Adipocyte (in vitro differentiated cells): Measurements from ENCODE around the gene TBL1X.

ENCODE experiments used
- DNase-seq: peaks from one replicate; pipeline ENCODE4 v3.0.0-alpha.2; 2015; ENCODE audit warnings: low read depth
- H3K27me3 ChIP-seq: replicated peaks from 2 replicates; pipeline ENCODE4 v1.7.0; 2013; ENCODE audit warnings: mild to moderate bottlenecking, low read length, moderate library complexity; ENCODE audit not compliant: control insufficient read depth, insufficient read depth
- H3K36me3 ChIP-seq: 2 replicates; pipeline ENCODE4 v1.7.0; 2013; ENCODE audit warnings: low read length, mild to moderate bottlenecking, moderate library complexity; ENCODE audit not compliant: control insufficient read depth, insufficient read depth, severe bottlenecking
- H3K4me1 ChIP-seq: 2 replicates; pipeline ENCODE4 v1.7.0; 2013; ENCODE audit warnings: mild to moderate bottlenecking, low read length, moderate library complexity; ENCODE audit not compliant: control insufficient read depth, insufficient read depth
- H3K4me3 ChIP-seq: 2 replicates; pipeline ENCODE4 v1.7.0; 2013; ENCODE audit warnings: mild to moderate bottlenecking, low read length, moderate library complexity
- H3K9ac ChIP-seq: 2 replicates; pipeline ENCODE4 v1.7.0; 2013; ENCODE audit warnings: mild to moderate bottlenecking, low read length, moderate library complexity
- H3K9me3 ChIP-seq: 2 replicates; pipeline ENCODE4 v1.7.0; 2013; ENCODE audit warnings: mild to moderate bottlenecking, low read length, moderate library complexity; ENCODE audit not compliant: control insufficient read depth

The TBL1X gene

DNA sequence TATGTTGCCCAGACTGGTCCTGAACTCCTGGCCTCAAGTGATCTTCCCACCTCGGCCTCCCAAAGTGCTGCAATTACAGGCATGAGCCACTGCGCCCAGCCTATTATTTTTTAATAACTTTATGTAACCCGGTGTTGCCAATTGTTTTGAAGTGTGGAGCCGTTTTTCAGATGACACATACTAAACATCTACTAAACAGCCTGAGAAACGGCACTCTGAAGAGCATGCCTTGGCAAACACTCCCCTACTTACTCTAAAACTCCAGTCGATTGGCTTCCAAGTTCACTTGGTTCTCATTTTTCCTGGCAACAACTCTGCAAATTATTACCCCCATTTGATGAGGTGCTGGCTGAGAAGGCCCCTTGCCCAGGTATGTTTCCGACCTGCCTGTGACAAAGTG, 169.7 kb downstream of the TBL1X start:
- Histone ChIP-seq H3K4me1 (no peaks in the 10 kb centered on the region), H3K27me3 (no peaks in the 10 kb centered on the region), H3K9me3 (no peaks in the 10 kb centered on the region), H3K4me3 (no peak overlapping the region), H3K9ac (no peak overlapping the region), H3K36me3 (no peaks in the 10 kb centered on the region)
- no peak for DNase-seq

DNA sequence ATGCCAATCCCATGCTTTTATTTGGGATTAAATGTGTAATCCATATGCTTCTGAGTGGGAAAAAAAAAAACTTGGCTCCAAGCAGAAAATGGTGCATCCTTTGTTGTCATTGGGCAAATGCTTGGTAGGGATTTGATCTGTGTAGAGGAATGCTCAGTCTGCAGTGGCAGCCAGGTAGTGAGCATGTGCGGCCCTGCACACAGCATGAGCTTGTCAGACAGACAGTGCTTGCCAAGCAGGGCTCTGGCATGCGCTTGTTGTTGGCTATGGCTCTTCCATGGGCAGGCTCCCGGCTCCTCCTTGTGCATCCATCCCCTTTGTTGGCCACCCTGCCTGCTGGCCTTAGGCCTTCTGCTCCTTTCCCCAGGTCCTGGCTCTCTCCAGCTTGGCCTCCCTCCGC, 170.5 kb downstream of the TBL1X start:
- H3K27me3 ChIP-seq, result no peaks in the 10 kb centered on the region
- DNase-seq, result no peak
- no peak overlapping the region for H3K4me3 ChIP-seq
- H3K9me3 ChIP-seq, result no peaks in the 10 kb centered on the region
- H3K36me3 ChIP-seq, result no peaks in the 10 kb centered on the region
- H3K9ac ChIP-seq, result no peak overlapping the region
- no peaks in the 10 kb centered on the region for H3K4me1 ChIP-seq

DNA sequence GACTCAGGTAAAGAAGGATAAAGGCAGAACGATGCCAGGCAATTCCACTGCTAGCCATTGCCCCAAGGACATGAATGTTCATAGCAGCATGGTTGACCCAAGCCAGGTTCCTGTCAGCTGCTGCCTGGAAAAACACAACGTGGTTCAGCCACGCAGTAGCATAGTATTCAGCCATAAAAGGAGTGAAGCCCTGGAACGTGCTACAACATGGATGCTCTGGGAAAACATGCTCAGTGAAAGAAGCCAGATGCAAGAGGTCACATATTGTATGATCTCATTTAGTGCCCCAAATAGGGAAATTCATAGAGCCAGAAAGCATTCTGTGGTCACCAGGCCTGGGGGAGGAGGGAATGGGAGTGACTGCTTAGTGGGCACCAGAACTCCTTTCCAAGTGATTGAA, 170.9 kb downstream of the TBL1X start:
- no peaks in the 10 kb centered on the region for H3K36me3 ChIP-seq
- DNase-seq, result no peak
- no peak overlapping the region for H3K9ac ChIP-seq
- H3K4me1 ChIP-seq, result no peaks in the 10 kb centered on the region
- H3K27me3 ChIP-seq, result no peaks in the 10 kb centered on the region
- H3K9me3 ChIP-seq, result no peaks in the 10 kb centered on the region
- H3K4me3 ChIP-seq, result no peak overlapping the region

DNA sequence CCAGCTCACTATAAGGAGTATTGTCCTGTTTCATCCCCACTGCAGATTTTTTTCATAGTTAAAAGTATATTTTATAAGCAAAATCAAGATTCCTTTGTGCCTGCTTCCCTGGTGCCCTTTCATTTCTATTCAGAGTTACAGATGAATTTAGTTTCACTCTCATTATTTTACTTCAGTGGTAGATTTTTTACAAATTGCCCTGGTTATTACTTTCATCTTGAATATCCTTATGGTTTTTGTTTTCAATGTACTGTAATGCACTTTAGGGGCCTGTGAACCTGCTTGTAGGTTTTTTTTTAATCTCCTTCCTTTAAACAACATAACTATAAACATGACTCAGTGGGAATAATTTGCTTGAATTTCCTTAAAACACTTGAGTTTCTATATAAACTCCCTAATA, 174.0 kb downstream of the TBL1X start:
- Histone ChIP-seq H3K36me3 (no peaks in the 10 kb centered on the region), H3K9me3 (no peaks in the 10 kb centered on the region), H3K9ac (no peak overlapping the region), H3K4me1 (no peaks in the 10 kb centered on the region), H3K4me3 (no peak overlapping the region), H3K27me3 (no peaks in the 10 kb centered on the region)
- DNase-seq, result no peak

DNA sequence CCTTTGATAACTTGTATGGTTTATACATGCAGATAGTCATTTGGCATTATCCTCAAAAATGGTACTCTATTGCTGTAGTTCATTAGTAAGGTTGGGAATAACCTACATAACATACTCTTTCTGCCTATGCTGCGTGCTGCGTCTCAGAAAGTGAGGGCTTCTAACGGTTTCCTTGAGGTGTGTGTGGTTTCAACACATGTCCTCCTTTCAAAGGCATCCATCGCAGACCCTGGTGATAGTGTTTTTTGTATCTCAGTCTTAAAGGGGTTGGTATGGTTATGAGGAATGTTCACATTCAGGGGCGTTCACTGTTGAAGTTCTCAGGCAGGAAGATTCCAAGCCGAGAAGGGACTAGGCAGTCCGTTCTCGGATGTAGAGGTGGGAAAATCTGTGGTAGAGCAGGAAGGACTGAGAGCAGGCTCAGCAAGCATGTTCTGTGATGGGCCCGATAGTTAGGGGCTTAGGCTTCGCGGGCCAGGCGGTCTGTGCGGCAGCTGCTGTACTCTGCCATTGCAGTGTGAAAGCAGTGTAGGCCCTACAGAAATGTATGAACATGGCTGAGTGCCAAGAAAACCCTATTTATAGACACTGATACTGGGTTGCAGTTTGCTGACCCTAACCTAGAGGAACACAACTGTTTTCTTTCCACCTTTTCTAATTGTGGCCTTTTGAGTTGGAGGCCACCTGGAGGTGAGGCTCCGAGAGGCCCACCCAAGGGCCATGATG, 177.6 kb downstream of the TBL1X start:
- no peaks in the 10 kb centered on the region for H3K36me3 ChIP-seq
- H3K4me3 ChIP-seq, result no peak overlapping the region
- no peak for DNase-seq
- no peaks in the 10 kb centered on the region for H3K9me3 ChIP-seq
- peaks cover 4% of the 10 kb centered on the region for H3K4me1 ChIP-seq
- no peak overlapping the region for H3K9ac ChIP-seq
- no peaks in the 10 kb centered on the region for H3K27me3 ChIP-seq

DNA sequence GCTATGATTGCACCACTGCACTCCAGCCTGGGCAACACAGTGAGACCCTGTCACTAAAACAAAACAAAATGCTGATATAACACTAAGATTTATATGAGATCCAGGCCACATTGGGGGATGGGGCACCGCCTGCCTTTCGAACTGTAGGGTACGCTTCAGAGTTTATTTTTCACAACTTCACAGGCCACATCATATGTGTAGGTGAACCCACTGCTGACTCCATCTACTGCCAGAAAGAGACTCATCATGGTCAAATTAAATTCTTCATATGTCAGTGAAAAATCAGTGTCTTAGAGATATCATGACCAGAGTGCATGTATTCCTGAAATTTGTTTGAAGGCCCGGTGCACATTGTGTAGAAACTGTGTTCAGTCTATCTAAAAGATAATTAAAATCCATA, 178.9 kb downstream of the TBL1X start:
- Histone ChIP-seq H3K9ac (no peak overlapping the region), H3K27me3 (no peaks in the 10 kb centered on the region), H3K4me1 (peaks cover 4% of the 10 kb centered on the region), H3K36me3 (no peaks in the 10 kb centered on the region), H3K4me3 (no peak overlapping the region), H3K9me3 (no peaks in the 10 kb centered on the region)
- no peak for DNase-seq

DNA sequence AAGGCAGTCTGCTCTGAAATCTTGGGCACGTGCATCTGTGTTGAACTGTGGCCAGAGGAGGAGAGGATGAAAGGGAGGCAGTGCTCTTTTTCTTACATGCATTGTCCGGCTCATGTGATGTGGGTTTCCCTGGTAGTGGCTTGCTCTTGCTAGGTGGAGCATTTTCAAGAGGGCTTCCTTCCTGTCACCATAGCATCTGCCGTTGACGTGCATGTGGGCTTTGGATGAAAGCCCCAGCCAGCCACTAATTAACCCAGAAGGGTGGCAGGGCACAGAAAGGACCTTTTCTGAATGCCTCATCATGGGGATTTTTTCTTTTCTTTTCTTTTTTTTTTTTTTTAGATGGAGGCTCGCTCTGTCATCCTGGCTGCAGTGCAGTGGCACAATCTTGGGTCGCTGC, 179.5 kb downstream of the TBL1X start:
- Histone ChIP-seq H3K9ac (no peak overlapping the region), H3K4me3 (no peak overlapping the region), H3K4me1 (peaks cover 4% of the 10 kb centered on the region), H3K27me3 (no peaks in the 10 kb centered on the region), H3K9me3 (no peaks in the 10 kb centered on the region), H3K36me3 (no peaks in the 10 kb centered on the region)
- no peak for DNase-seq

DNA sequence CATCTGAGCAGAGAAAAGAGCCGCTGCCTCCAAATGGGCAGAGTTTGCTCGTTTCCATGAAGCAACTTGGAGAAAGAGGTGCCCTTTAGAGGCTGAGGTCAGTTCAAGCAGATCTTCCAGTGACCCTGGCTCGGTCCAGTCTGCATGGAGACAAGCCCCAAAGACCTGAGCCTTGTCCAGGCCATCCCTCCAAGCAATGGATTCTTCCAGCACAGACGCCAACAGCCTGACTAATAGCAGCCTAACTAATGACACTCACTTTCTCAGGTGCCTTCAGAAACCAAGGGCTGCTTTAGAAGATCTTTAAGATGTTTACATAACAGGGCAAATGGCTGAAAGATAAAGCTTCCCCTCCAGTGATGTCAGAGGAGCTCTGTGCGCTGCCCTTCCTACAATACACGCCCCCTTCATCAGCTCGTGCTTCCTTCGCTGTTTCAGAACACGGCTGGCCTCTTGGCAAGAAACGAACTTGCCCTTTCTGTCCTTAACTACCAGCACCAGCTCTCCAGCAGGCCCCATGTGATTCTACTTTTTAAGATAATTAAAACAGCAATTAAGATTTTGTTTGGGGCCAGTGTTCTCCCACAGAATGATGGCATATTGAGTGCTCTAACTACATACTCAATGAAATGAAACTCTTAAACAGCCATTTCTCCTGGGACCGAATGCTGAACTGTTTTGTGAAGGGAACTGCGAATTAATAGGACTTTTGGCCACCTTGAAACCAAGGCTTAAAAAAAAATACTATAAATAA, 181.8 kb downstream of the TBL1X start:
- Histone ChIP-seq H3K4me3 (no peak overlapping the region), H3K36me3 (no peaks in the 10 kb centered on the region), H3K4me1 (peaks cover 8% of the 10 kb centered on the region), H3K27me3 (no peaks in the 10 kb centered on the region), H3K9ac (no peak overlapping the region), H3K9me3 (no peaks in the 10 kb centered on the region)
- DNase-seq, result no peak

DNA sequence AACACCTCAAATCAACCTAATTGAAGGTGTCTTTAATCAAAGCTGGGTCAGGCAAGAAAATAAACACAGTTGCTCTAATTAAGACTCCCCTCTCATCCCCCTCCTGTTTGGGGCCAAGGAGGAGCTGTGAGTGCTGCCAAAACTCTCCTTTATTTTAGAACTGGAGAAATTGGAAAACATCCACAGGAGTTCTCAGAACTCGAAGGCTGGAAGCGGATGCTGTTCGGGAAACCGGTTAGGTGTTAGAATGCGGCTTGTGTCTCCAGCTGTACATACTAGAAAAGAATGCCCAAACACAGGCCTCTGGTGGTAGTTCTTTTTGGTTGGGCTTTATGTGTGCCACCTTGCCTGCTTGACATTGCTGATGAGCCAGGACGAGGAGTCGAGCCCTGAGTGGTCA, 182.6 kb downstream of the TBL1X start:
- Histone ChIP-seq H3K27me3 (no peaks in the 10 kb centered on the region), H3K9ac (no peak overlapping the region), H3K36me3 (no peaks in the 10 kb centered on the region), H3K4me3 (no peak overlapping the region), H3K4me1 (peaks cover 8% of the 10 kb centered on the region), H3K9me3 (no peaks in the 10 kb centered on the region)
- DNase-seq, result no peak

DNA sequence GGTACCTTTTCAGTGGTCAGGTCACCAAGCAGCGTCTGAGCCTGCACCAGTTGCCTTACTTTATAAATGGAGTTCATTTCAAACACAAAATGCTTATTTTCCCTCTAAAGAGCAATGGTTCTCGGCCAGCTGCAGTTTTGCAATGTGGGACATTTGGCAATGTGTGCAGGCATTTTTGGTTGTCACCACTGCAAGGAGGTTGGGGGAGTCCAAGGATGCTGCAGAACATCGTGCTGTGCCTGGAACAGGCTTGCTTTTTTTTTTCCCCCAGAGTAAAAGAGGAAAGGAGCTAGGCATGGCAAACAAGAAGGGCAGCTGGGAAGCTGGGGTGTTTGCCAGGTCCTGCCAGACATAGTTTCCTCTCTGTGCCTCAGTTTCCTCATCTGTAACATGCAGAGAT, 185.2 kb downstream of the TBL1X start:
- Histone ChIP-seq H3K27me3 (no peaks in the 10 kb centered on the region), H3K36me3 (no peaks in the 10 kb centered on the region)

DNA sequence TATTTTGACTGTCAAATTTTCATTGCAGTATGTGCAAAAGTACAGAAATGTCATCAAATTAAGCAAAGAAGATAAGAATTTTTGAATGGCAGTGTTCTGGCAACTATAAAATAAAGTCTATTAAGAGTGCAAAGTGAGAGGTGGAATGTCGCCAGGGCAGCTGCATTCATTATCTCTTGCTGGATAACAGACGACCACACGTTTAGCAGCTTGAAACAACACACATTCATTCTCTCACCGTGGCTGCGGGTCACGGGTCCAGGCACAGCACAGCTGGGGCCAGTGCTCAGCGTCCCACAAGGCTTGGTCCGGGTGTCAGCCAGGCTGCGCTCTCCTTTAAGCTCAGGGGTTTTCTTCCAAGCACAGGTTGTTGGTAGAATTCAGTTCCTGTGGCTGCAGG, 186.9 kb downstream of the TBL1X start:
- H3K4me1 ChIP-seq, result peaks cover 6% of the 10 kb centered on the region
- no peaks in the 10 kb centered on the region for H3K9me3 ChIP-seq
- no peaks in the 10 kb centered on the region for H3K27me3 ChIP-seq

More for the DNA sequence above, 185.2 kb downstream of the TBL1X start:
- Histone ChIP-seq H3K4me1 (peaks cover 8% of the 10 kb centered on the region), H3K4me3 (peak overlapping the region; percentile 37), H3K9ac (no peak overlapping the region), H3K9me3 (no peaks in the 10 kb centered on the region)
- no peak for DNase-seq

More for the DNA sequence above, 186.9 kb downstream of the TBL1X start:
- Histone ChIP-seq H3K4me3 (no peak overlapping the region), H3K36me3 (no peaks in the 10 kb centered on the region), H3K9ac (no peak overlapping the region)
- no peak for DNase-seq
